Effector memory CD8-positive, alpha-beta T cell (primary cell): Measurements from ENCODE around the gene LOXL1.

ENCODE experiments used
- ATAC-seq: fragments of 150-1000 bp; cut with Tn5 transposase; replicated peaks from 2 replicates; pipeline ENCODE4 v1.10.0; 2021; ENCODE audit warnings: mild to moderate bottlenecking, moderate library complexity
- DNase-seq, 3 experiments: peaks; one replicate each; pipeline ENCODE4 v3.0.0; 2021
- H3K27ac Mint-ChIP-seq, 2 donors: one replicate each; pipeline ENCODE4 v1.8.0; 2022; ENCODE audit warnings: mild to moderate bottlenecking in 2 of 2, mixed read lengths in 2 of 2, moderate library complexity in 2 of 2
- H3K27me3 Mint-ChIP-seq, 2 donors: one replicate each; pipeline ENCODE4 v1.8.0; 2022; ENCODE audit warnings: mixed read lengths in 2 of 2
- H3K36me3 Mint-ChIP-seq: one replicate; pipeline ENCODE4 v1.8.0; 2022; ENCODE audit warnings: mild to moderate bottlenecking, moderate library complexity, mixed read lengths; ENCODE audit not compliant: insufficient read depth
- H3K4me1 Mint-ChIP-seq, 2 donors: one replicate each; pipeline ENCODE4 v1.8.0; 2022; ENCODE audit warnings: low read depth in 2 of 2, mixed read lengths in 2 of 2
- H3K4me3 Mint-ChIP-seq, 2 donors: one replicate each; pipeline ENCODE4 v1.8.0; 2022; ENCODE audit warnings: mild to moderate bottlenecking in 2 of 2, mixed read lengths in 2 of 2, moderate library complexity in 2 of 2
- H3K9me3 Mint-ChIP-seq, 2 donors: one replicate each; pipeline ENCODE4 v1.8.0; 2022; ENCODE audit warnings: mixed read lengths in 2 of 2

The LOXL1 gene

GRCh38 chr15:73922186-73923151, 3.8 kb upstream of the LOXL1 start:
- Mint-ChIP-seq H3K27me3 (no peaks in the 10 kb centered on the region), H3K4me1 (peaks cover 34 to 36% of the 10 kb centered on the region in 2 donors), H3K9me3 (no peaks in the 10 kb centered on the region), H3K4me3 (no peak overlapping the region), H3K27ac (peak overlapping the region; percentile 23 to 91), H3K36me3 (peaks cover 19% of the 10 kb centered on the region)
- ATAC-seq (no peak), DNase-seq (no peak)

GRCh38 chr15:73923156-73923487, 3.1 kb upstream of the LOXL1 start:
- Mint-ChIP-seq H3K36me3 (peaks cover 14% of the 10 kb centered on the region), H3K4me1 (peaks cover 37 to 39% of the 10 kb centered on the region in 2 donors), H3K9me3 (no peaks in the 10 kb centered on the region), H3K27ac (peak overlapping the region; percentile 23 to 45), H3K4me3 (peak overlapping the region in 1 of 2 donors; percentile 34), H3K27me3 (no peaks in the 10 kb centered on the region)
- ATAC-seq (no peak), DNase-seq (no peak)

GRCh38 chr15:73923488-73924164, 2.6 kb upstream of the LOXL1 start:
- peak overlapping the region; percentile 39 to 50 for H3K4me3 Mint-ChIP-seq
- H3K27me3 Mint-ChIP-seq = no peaks in the 10 kb centered on the region

GRCh38 chr15:73924171-73924921, 1.9 kb upstream of the LOXL1 start:
- Mint-ChIP-seq H3K4me1 (peaks cover 46 to 47% of the 10 kb centered on the region in 2 donors), H3K27me3 (no peaks in the 10 kb centered on the region), H3K27ac (peak overlapping the region; percentile 45 to 84), H3K4me3 (peak overlapping the region; percentile 48 to 50), H3K9me3 (no peaks in the 10 kb centered on the region), H3K36me3 (peaks cover 14% of the 10 kb centered on the region)
- ATAC-seq = peak; percentile 23
- DNase-seq = no peak

More at GRCh38 chr15:73923488-73924164, 2.6 kb upstream of the LOXL1 start:
- DNase-seq (no peak), ATAC-seq (no peak)
- H3K4me1 Mint-ChIP-seq = peaks cover 39 to 41% of the 10 kb centered on the region in 2 donors
- no peaks in the 10 kb centered on the region for H3K9me3 Mint-ChIP-seq
- H3K36me3 Mint-ChIP-seq = peaks cover 14% of the 10 kb centered on the region
- H3K27ac Mint-ChIP-seq = peak overlapping the region; percentile 45 to 84

GRCh38 chr15:73925848-73926218, 429 bp upstream of the LOXL1 start:
- Mint-ChIP-seq H3K4me3 (peak overlapping the region; percentile 71 to 75), H3K4me1 (peaks cover 40 to 43% of the 10 kb centered on the region in 2 donors), H3K9me3 (no peaks in the 10 kb centered on the region), H3K27ac (peak overlapping the region; percentile 45 to 84), H3K36me3 (peaks cover 14% of the 10 kb centered on the region), H3K27me3 (no peaks in the 10 kb centered on the region)
- DNase-seq (no peak), ATAC-seq (no peak)

- peak in 2 of 3 experiments; percentile 21 to 35 for DNase-seq
- H3K4me1 Mint-ChIP-seq = peaks cover 40 to 42% of the 10 kb centered on the region in 2 donors
- H3K36me3 Mint-ChIP-seq = peaks cover 14% of the 10 kb centered on the region
- H3K4me3 Mint-ChIP-seq = peak overlapping the region; percentile 81 to 85
- no peaks in the 10 kb centered on the region for H3K27me3 Mint-ChIP-seq
- no peaks in the 10 kb centered on the region for H3K9me3 Mint-ChIP-seq
- ATAC-seq = peak; percentile 29
- H3K27ac Mint-ChIP-seq = peak overlapping the region; percentile 58 to 62
Measured at GRCh38 chr15:73927003-73927475, 777 bp downstream of the LOXL1 start.

- no peaks in the 10 kb centered on the region for H3K27me3 Mint-ChIP-seq
- peaks cover 14% of the 10 kb centered on the region for H3K36me3 Mint-ChIP-seq
- ATAC-seq (peak; percentile 83), DNase-seq (peak; percentile 72 to 79 (median 77))
- peaks cover 40 to 42% of the 10 kb centered on the region in 2 donors for H3K4me1 Mint-ChIP-seq
- H3K27ac Mint-ChIP-seq = peak overlapping the region; percentile 58 to 62
- H3K4me3 Mint-ChIP-seq = peak overlapping the region; percentile 81 to 85
- no peaks in the 10 kb centered on the region for H3K9me3 Mint-ChIP-seq
Measured at GRCh38 chr15:73927476-73928240, 1.4 kb downstream of the LOXL1 start.

- Mint-ChIP-seq H3K27ac (peak overlapping the region in 1 of 2 donors; percentile 62), H3K4me3 (peak overlapping the region; percentile 81 to 85), H3K36me3 (peaks cover 14% of the 10 kb centered on the region), H3K27me3 (no peaks in the 10 kb centered on the region), H3K4me1 (peaks cover 37 to 39% of the 10 kb centered on the region in 2 donors), H3K9me3 (no peaks in the 10 kb centered on the region)
- ATAC-seq (no peak), DNase-seq (no peak)
Measured at GRCh38 chr15:73928241-73928579, 1.9 kb downstream of the LOXL1 start.

GRCh38 chr15:73928971-73929627, 2.8 kb downstream of the LOXL1 start:
- no peaks in the 10 kb centered on the region for H3K9me3 Mint-ChIP-seq
- peaks cover 29 to 30% of the 10 kb centered on the region in 2 donors for H3K4me1 Mint-ChIP-seq
- DNase-seq (no peak), ATAC-seq (no peak)
- peak overlapping the region; percentile 59 to 85 for H3K4me3 Mint-ChIP-seq
- peak overlapping the region in 1 of 2 donors; percentile 63 for H3K27ac Mint-ChIP-seq
- peaks cover 11% of the 10 kb centered on the region for H3K36me3 Mint-ChIP-seq
- H3K27me3 Mint-ChIP-seq = no peaks in the 10 kb centered on the region

- ATAC-seq (no peak), DNase-seq (no peak)
- Mint-ChIP-seq H3K4me1 (peaks cover 17 to 24% of the 10 kb centered on the region in 2 donors), H3K9me3 (no peaks in the 10 kb centered on the region), H3K27me3 (no peaks in the 10 kb centered on the region), H3K27ac (no peak overlapping the region), H3K36me3 (peaks cover 10% of the 10 kb centered on the region), H3K4me3 (no peak overlapping the region)
Measured at GRCh38 chr15:73930371-73930770, 4.1 kb downstream of the LOXL1 start.

- ATAC-seq (no peak), DNase-seq (no peak)
- H3K4me3 Mint-ChIP-seq = no peak overlapping the region
- no peak overlapping the region for H3K27ac Mint-ChIP-seq
- H3K4me1 Mint-ChIP-seq = peaks cover 12 to 19% of the 10 kb centered on the region in 2 donors
- H3K9me3 Mint-ChIP-seq = no peaks in the 10 kb centered on the region
- H3K36me3 Mint-ChIP-seq = peaks cover 6% of the 10 kb centered on the region
- H3K27me3 Mint-ChIP-seq = no peaks in the 10 kb centered on the region
Measured at GRCh38 chr15:73930790-73931281, 4.6 kb downstream of the LOXL1 start.

GRCh38 chr15:73931441-73931840, 5.2 kb downstream of the LOXL1 start:
- H3K9me3 Mint-ChIP-seq = no peaks in the 10 kb centered on the region
- ATAC-seq (no peak), DNase-seq (no peak)
- H3K4me3 Mint-ChIP-seq = no peak overlapping the region
- no peaks in the 10 kb centered on the region for H3K27me3 Mint-ChIP-seq
- H3K36me3 Mint-ChIP-seq = peaks cover 4% of the 10 kb centered on the region
- H3K4me1 Mint-ChIP-seq = peaks cover 11 to 18% of the 10 kb centered on the region in 2 donors
- H3K27ac Mint-ChIP-seq = peak overlapping the region in 1 of 2 donors; percentile 56
